Esophagus muscularis mucosa (tissue), 4 donors: Measurements from ENCODE around the gene VPS26C. TPM values are rescaled to one million over a fixed set of nuclear protein-coding genes. Genes with fewer than 3 reads are reported as not detected.

ENCODE experiments used
- DNase-seq: peaks from one replicate; pipeline ENCODE4 v3.0.0-alpha.2; 2017; ENCODE audit errors: extremely low spot score
- H3K27ac ChIP-seq, 4 donors: fragments of 200-600 bp; sonication (generic); replicated peaks in 1 of 4; 1 replicate in 3 of 4; 2 replicates in 1 of 4; pipeline ENCODE4 v1.5.1; 2016 to 2019; ENCODE audit warnings: mild to moderate bottlenecking in 1 of 4
- H3K27me3 ChIP-seq, 4 donors: fragments of 200-600 bp; sonication (generic); one replicate each; pipeline versions ENCODE4 v1.5.1 to v1.6.0; 2016 to 2019
- H3K36me3 ChIP-seq, 4 donors: fragments of 200-600 bp; sonication (generic); one replicate each; pipeline ENCODE4 v1.5.1; 2016 to 2019
- H3K4me1 ChIP-seq, 4 donors: fragments of 200-600 bp; sonication (generic); one replicate each; pipeline ENCODE4 v1.5.1; 2016 to 2019
- H3K4me3 ChIP-seq, 4 donors: fragments of 200-600 bp; sonication (generic); 1 replicate in 2 of 4; 2 replicates in 2 of 4; pipeline ENCODE4 v1.5.1; 2016 to 2019; ENCODE audit warnings: mild to moderate bottlenecking in 4 of 4, moderate library complexity in 1 of 4
- H3K9me3 ChIP-seq, 4 donors: fragments of 200-600 bp; sonication (generic); 1 replicate in 3 of 4; 2 replicates in 1 of 4; pipeline ENCODE4 v1.5.1; 2016 to 2019
- CTCF ChIP-seq, 3 experiments: fragments of 200-600 bp in 2 of 3; fragments of 450-650 bp in 1 of 3; sonication (generic) in 2 of 3; IDR thresholded peaks; one replicate each; pipeline ENCODE4 v1.5.1; 2017 to 2019; ENCODE audit warnings: antibody characterized with exemption in 3 of 3, mild to moderate bottlenecking in 2 of 3, moderate library complexity in 1 of 3
- EP300 ChIP-seq: sonication (generic); formaldehyde crosslinking; IDR thresholded peaks from one replicate; pipeline ENCODE4 v1.6.1; 2017; ENCODE audit warnings: antibody characterized with exemption
- POLR2A ChIP-seq: fragments of 450-650 bp; IDR thresholded peaks from one replicate; pipeline ENCODE4 v1.6.1; 2017; ENCODE audit warnings: antibody characterized with exemption, moderate library complexity, mild to moderate bottlenecking, low read depth
- POLR2AphosphoS5 ChIP-seq, 2 donors: sonication (generic); formaldehyde crosslinking; IDR thresholded peaks; one replicate each; pipeline ENCODE4 v1.6.1; 2017; ENCODE audit warnings: antibody characterized with exemption in 2 of 2
- WGBS: methylation state at CpG from one replicate; pipeline ENCODE4 v1.1.5; 2018; 5-methylcytosine and 5-hydroxymethylcytosine counted together
- intact Hi-C: fragments of 100-400 bp; cut with DNase I; formaldehyde crosslinking; loops from one replicate; pipeline ENCODE4 v1.15.1; 2023
- total RNA-seq, 4 donors: library from RNA; depleted of rRNA; stranded (reverse); fragments of >200 nt; gene quantifications; one replicate each; pipeline versions ENCODE4 v1.1.0 to v1.2.1, GENCODE V29; 2016

VPS26C gene
- total RNA-seq, 4 donors from 2014 or later: 56.5 to 71.3 (median 59.7) TPM

GRCh38 chr21:37272897-37273296, 5.8 kb upstream of the VPS26C start:
- H3K27ac ChIP-seq: no peak overlapping the region
- no peak for DNase-seq
- H3K36me3 ChIP-seq: no peaks in the 10 kb centered on the region
- no peaks in the 10 kb centered on the region for H3K9me3 ChIP-seq
- WGBS: 94% methylated on average over 6 of the region's 6 CpGs
- TF ChIP-seq EP300: no peak
- no peak for TF ChIP-seq POLR2A
- TF ChIP-seq CTCF (IDR thresholded peaks at IDR 0.05): no peak
- TF ChIP-seq POLR2AphosphoS5 (IDR thresholded peaks at IDR 0.05): no peak
- H3K27me3 ChIP-seq: no peaks in the 10 kb centered on the region
- intact Hi-C loops: loop anchor here (5.0 kb wide), 1 partner anchor 69 kb away; no protein-coding TSS in a partner anchor
- no peak overlapping the region for H3K4me3 ChIP-seq
- peaks cover 4 to 9% (median 7%) of the 10 kb centered on the region in 4 donors for H3K4me1 ChIP-seq

- peaks cover 11 to 17% (median 16%) of the 10 kb centered on the region in 4 donors for H3K4me1 ChIP-seq
- WGBS: 91% methylated on average over 8 of the region's 8 CpGs
- TF ChIP-seq POLR2A: no peak
- no peak for TF ChIP-seq EP300
- TF ChIP-seq POLR2AphosphoS5 (IDR thresholded peaks at IDR 0.05): no peak
- TF ChIP-seq CTCF (IDR thresholded peaks at IDR 0.05): no peak
- intact Hi-C loops: loop anchor here (5.0 kb wide), 1 partner anchor 72 kb away; no protein-coding TSS in a partner anchor
- no peaks in the 10 kb centered on the region for H3K9me3 ChIP-seq
- no peaks in the 10 kb centered on the region for H3K36me3 ChIP-seq
- no peak for DNase-seq
- H3K27me3 ChIP-seq: no peaks in the 10 kb centered on the region
- no peak overlapping the region for H3K27ac ChIP-seq
- no peak overlapping the region for H3K4me3 ChIP-seq
These were observed 3.6 kb upstream of the VPS26C start for GRCh38 chr21:37270576-37271365.

- WGBS: 87% methylated on average over 11 of the region's 11 CpGs
- peaks cover 14 to 29% (median 28%) of the 10 kb centered on the region in 4 donors for H3K4me1 ChIP-seq
- no peaks in the 10 kb centered on the region for H3K9me3 ChIP-seq
- DNase-seq: no peak
- no peaks in the 10 kb centered on the region for H3K27me3 ChIP-seq
- no peaks in the 10 kb centered on the region for H3K36me3 ChIP-seq
- TF ChIP-seq POLR2A (no peak), POLR2AphosphoS5 (IDR thresholded peaks at IDR 0.05) (no peak), EP300 (no peak), CTCF (IDR thresholded peaks at IDR 0.05) (no peak)
- H3K27ac ChIP-seq: no peak overlapping the region
- intact Hi-C loops: loop anchor here (5.0 kb wide), 3 partner anchors 197 to 388 kb away; partner anchors contain the start of genes PIGP and TTC3
- no peak overlapping the region for H3K4me3 ChIP-seq
These were observed 2.3 kb upstream of the VPS26C start for GRCh38 chr21:37269481-37269880.

GRCh38 chr21:37268186-37268503, 1.0 kb upstream of the VPS26C start:
- no peak for DNase-seq
- TF ChIP-seq EP300 (no peak), CTCF (IDR thresholded peaks at IDR 0.05) (peak in 1 of 3 experiments; percentile 11)
- intact Hi-C loops: loop anchor here (5.0 kb wide), 3 partner anchors 196 to 389 kb away; partner anchors contain the start of genes PIGP and TTC3
- no peaks in the 10 kb centered on the region for H3K36me3 ChIP-seq
- H3K27ac ChIP-seq: peak overlapping the region; percentile 93 to 98 (median 96)
- peaks cover 20 to 41% (median 39%) of the 10 kb centered on the region in 4 donors for H3K4me1 ChIP-seq
- no peaks in the 10 kb centered on the region for H3K27me3 ChIP-seq
- WGBS: 1% methylated on average over 7 of the region's 7 CpGs
- H3K9me3 ChIP-seq: no peaks in the 10 kb centered on the region
- peak overlapping the region; percentile 69 to 99 (median 78) for H3K4me3 ChIP-seq
